H9 (cell line): ENCODE measurements around the gene FNDC3A. TPM values are rescaled to one million over a fixed set of nuclear protein-coding genes. Genes with fewer than 3 reads are reported as not detected.
A peak's percentile ranks its signal among the peaks of the same experiment; 100 is the strongest.

ENCODE experiments used
- DNase-seq: peaks from one replicate; pipeline ENCODE4 v3.0.0-alpha.2; 2017
- H2AFZ ChIP-seq: one replicate; pipeline ENCODE4 v1.6.1; 2013; ENCODE audit warnings: mild to moderate bottlenecking, low read length, control low read depth, moderate library complexity
- H2AK5ac ChIP-seq: 2 replicates; pipeline ENCODE4 v1.6.1; 2013; ENCODE audit warnings: low read length, control low read depth, mixed read lengths; ENCODE audit not compliant: insufficient read length
- H2BK120ac ChIP-seq: one replicate; pipeline ENCODE4 v1.6.1; 2013; ENCODE audit warnings: low read depth, mild to moderate bottlenecking, low read length, control low read depth, inconsistent platforms; ENCODE audit not compliant: poor library complexity, severe bottlenecking
- H2BK12ac ChIP-seq: 2 replicates; pipeline ENCODE4 v1.6.1; 2013; ENCODE audit warnings: low read length, control low read depth, mixed read lengths, low read depth; ENCODE audit not compliant: insufficient read length
- H2BK15ac ChIP-seq: 2 replicates; pipeline ENCODE4 v1.6.1; 2013; ENCODE audit warnings: low read depth, low read length, control low read depth
- H2BK20ac ChIP-seq: one replicate; pipeline ENCODE4 v1.6.1; 2013; ENCODE audit warnings: low read depth, mild to moderate bottlenecking, low read length, control low read depth, inconsistent platforms; ENCODE audit not compliant: poor library complexity, severe bottlenecking
- H2BK5ac ChIP-seq: 2 replicates; pipeline ENCODE4 v1.6.1; 2013; ENCODE audit warnings: low read length, control low read depth, mixed read lengths; ENCODE audit not compliant: insufficient read length
- H3K14ac ChIP-seq: 2 replicates; pipeline ENCODE4 v1.6.1; 2013; ENCODE audit warnings: low read length, control low read depth; ENCODE audit not compliant: insufficient read depth
- H3K18ac ChIP-seq: 2 replicates; pipeline ENCODE4 v1.6.1; 2013; ENCODE audit warnings: low read depth, mild to moderate bottlenecking, mixed read lengths, low read length, control low read depth; ENCODE audit not compliant: insufficient read length
- H3K23ac ChIP-seq: 2 replicates; pipeline ENCODE4 v1.6.1; 2013; ENCODE audit warnings: low read length, control low read depth, mixed read lengths, low read depth; ENCODE audit not compliant: insufficient read length
- H3K23me2 ChIP-seq: 2 replicates; pipeline ENCODE4 v1.6.1; 2013; ENCODE audit warnings: low read depth, mild to moderate bottlenecking, mixed read lengths, low read length, control low read depth; ENCODE audit not compliant: insufficient read length, poor library complexity, severe bottlenecking
- H3K27ac ChIP-seq: 2 replicates; pipeline ENCODE4 v1.5.1; 2013; ENCODE audit warnings: low read length, control low read depth, mixed read lengths, low read depth; ENCODE audit not compliant: insufficient read length
- H3K27me3 ChIP-seq: 2 replicates; pipeline ENCODE4 v1.6.1; 2013; ENCODE audit warnings: low read length, control low read depth, inconsistent platforms; ENCODE audit not compliant: insufficient read depth
- H3K4ac ChIP-seq: 2 replicates; pipeline ENCODE4 v1.6.1; 2013; ENCODE audit warnings: low read depth, mild to moderate bottlenecking, control low read depth, inconsistent platforms, low read length, moderate library complexity
- H3K4me1 ChIP-seq: 2 replicates; pipeline ENCODE4 v1.6.1; 2013; ENCODE audit warnings: low read length, control low read depth, inconsistent platforms; ENCODE audit not compliant: insufficient read depth
- H3K4me2 ChIP-seq: 2 replicates; pipeline ENCODE4 v1.6.1; 2013; ENCODE audit warnings: low read length, control low read depth, mixed read lengths; ENCODE audit not compliant: insufficient read length, insufficient read depth
- H3K56ac ChIP-seq: 2 replicates; pipeline ENCODE4 v1.6.1; 2013; ENCODE audit warnings: low read depth, mild to moderate bottlenecking, mixed read lengths, low read length, control low read depth; ENCODE audit not compliant: insufficient read length
- H3K79me1 ChIP-seq: 2 replicates; pipeline ENCODE4 v1.6.1; 2013; ENCODE audit warnings: low read depth, mild to moderate bottlenecking, moderate library complexity, low read length, control low read depth, inconsistent platforms; ENCODE audit not compliant: insufficient read depth, poor library complexity, severe bottlenecking
- H3K79me2 ChIP-seq: 2 replicates; pipeline ENCODE4 v1.6.1; 2013; ENCODE audit warnings: low read length, control low read depth, inconsistent platforms; ENCODE audit not compliant: insufficient read depth
- H3K9ac ChIP-seq: 2 replicates; pipeline ENCODE4 v1.6.1; 2013; ENCODE audit warnings: low read length, control low read depth, mixed read lengths; ENCODE audit not compliant: insufficient read length; ENCODE audit errors: extremely low read depth
- H3K9me3 ChIP-seq: one replicate; pipeline ENCODE4 v1.6.1; 2013; ENCODE audit warnings: low read depth, low read length, inconsistent platforms; ENCODE audit not compliant: control insufficient read depth
- H3T11ph ChIP-seq: one replicate; pipeline ENCODE4 v1.6.1; 2013; ENCODE audit warnings: mild to moderate bottlenecking, low read length, control low read depth, inconsistent platforms
- H4K20me1 ChIP-seq: one replicate; pipeline ENCODE4 v1.6.1; 2013; ENCODE audit not compliant: control insufficient read depth, insufficient read length, insufficient read depth
- H4K5ac ChIP-seq: 2 replicates; pipeline ENCODE4 v1.6.1; 2013; ENCODE audit warnings: low read depth, mild to moderate bottlenecking, mixed read lengths, low read length, control low read depth; ENCODE audit not compliant: insufficient read length
- H4K8ac ChIP-seq: replicated peaks from 2 replicates; pipeline ENCODE4 v1.6.1; 2013; ENCODE audit warnings: low read length, control low read depth, mixed read lengths, low read depth; ENCODE audit not compliant: insufficient read length
- H4K91ac ChIP-seq: 2 replicates; pipeline ENCODE4 v1.6.1; 2013; ENCODE audit warnings: low read depth, mild to moderate bottlenecking, moderate library complexity, mixed read lengths, low read length, control low read depth; ENCODE audit not compliant: insufficient read length
- H3K27ac Mint-ChIP-seq, 3 experiments: 2 replicates in 2 of 3; 3 replicates in 1 of 3; pipeline ENCODE4 v1.8.0; 2020 to 2021; ENCODE audit warnings: mixed read lengths in 3 of 3, mild to moderate bottlenecking in 1 of 3, moderate library complexity in 1 of 3
- H3K27me3 Mint-ChIP-seq: 2 replicates; pipeline ENCODE4 v1.8.0; 2021; ENCODE audit warnings: low read depth, mild to moderate bottlenecking, moderate library complexity, mixed read lengths
- H3K36me3 Mint-ChIP-seq, 3 experiments: 2 replicates in 2 of 3; 3 replicates in 1 of 3; pipeline ENCODE4 v1.8.0; 2020 to 2021; ENCODE audit warnings: low read depth in 3 of 3, mixed read lengths in 3 of 3; ENCODE audit not compliant: insufficient read depth in 1 of 3
- H3K4me1 Mint-ChIP-seq, 2 experiments: 2 replicates each; pipeline ENCODE4 v1.8.0; 2020; ENCODE audit warnings: mixed read lengths in 2 of 2
- H3K4me3 Mint-ChIP-seq, 2 experiments: 2 replicates in 1 of 2; 3 replicates in 1 of 2; pipeline ENCODE4 v1.8.0; 2020 to 2021; ENCODE audit warnings: mild to moderate bottlenecking in 2 of 2, mixed read lengths in 2 of 2, moderate library complexity in 1 of 2
- H3K9me3 Mint-ChIP-seq, 2 experiments: 2 replicates in 1 of 2; 3 replicates in 1 of 2; pipeline ENCODE4 v1.8.0; 2020; ENCODE audit warnings: mild to moderate bottlenecking in 2 of 2, mixed read lengths in 2 of 2, moderate library complexity in 1 of 2
- WGBS: extraction: QIAGEN DNeasy Blood & Tissue Kit; methylation state at CpG from one replicate; pipeline ENCODE4 v1.1.7; 2013; ENCODE audit warnings: missing lambda C conversion rate, low lambda C conversion rate, mixed read lengths; ENCODE audit not compliant: insufficient read length; ENCODE audit errors: extremely low coverage; 5-methylcytosine and 5-hydroxymethylcytosine counted together
- total RNA-seq: library from RNA; stranded (reverse); gene quantifications from 2 replicates; pipeline ENCODE4 v1.2.1, GENCODE V29; 2021
- TF ChIP-seq, protein P1 (sequence below): fragments of 200-600 bp; sonication (generic); conservative IDR thresholded peaks from 3 replicates; pipeline ENCODE4 v1.8.0; 2021; ENCODE audit warnings: antibody characterized with exemption, mild to moderate bottlenecking

The FNDC3A gene
- total RNA-seq, 1 experiment from 2014 or later: 27.4 TPM

DNA sequence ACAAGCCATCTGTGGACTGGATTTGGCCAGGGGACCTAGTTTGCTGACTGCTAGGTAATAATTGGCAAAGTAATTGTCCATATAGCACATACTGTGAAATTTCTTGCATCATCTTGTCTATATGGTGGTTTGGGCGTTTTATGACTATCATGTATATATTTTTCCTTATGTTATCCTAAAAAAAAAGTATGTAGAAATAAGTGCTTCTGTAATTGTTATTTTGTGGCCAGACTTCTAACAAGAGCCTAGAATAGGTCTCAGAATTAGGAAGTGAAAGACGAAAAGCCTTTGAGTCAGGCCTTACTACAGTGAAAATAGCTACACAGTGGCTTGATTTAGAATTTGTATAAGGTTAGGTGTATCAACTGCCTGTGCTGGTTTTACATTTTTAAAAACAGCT lies 4.2 kb downstream of the FNDC3A start:
- no peak overlapping the region for H3T11ph ChIP-seq
- H3K23ac ChIP-seq: no peak overlapping the region
- H3K27ac Mint-ChIP-seq: peak overlapping the region in 2 of 3 experiments; percentile 34 to 45; a peak in 2 of 7 replicates
- no peak overlapping the region for H2BK20ac ChIP-seq
- H3K27me3 ChIP-seq: no peaks in the 10 kb centered on the region
- TF ChIP-seq, protein P1, sequence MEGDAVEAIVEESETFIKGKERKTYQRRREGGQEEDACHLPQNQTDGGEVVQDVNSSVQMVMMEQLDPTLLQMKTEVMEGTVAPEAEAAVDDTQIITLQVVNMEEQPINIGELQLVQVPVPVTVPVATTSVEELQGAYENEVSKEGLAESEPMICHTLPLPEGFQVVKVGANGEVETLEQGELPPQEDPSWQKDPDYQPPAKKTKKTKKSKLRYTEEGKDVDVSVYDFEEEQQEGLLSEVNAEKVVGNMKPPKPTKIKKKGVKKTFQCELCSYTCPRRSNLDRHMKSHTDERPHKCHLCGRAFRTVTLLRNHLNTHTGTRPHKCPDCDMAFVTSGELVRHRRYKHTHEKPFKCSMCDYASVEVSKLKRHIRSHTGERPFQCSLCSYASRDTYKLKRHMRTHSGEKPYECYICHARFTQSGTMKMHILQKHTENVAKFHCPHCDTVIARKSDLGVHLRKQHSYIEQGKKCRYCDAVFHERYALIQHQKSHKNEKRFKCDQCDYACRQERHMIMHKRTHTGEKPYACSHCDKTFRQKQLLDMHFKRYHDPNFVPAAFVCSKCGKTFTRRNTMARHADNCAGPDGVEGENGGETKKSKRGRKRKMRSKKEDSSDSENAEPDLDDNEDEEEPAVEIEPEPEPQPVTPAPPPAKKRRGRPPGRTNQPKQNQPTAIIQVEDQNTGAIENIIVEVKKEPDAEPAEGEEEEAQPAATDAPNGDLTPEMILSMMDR: no peak
- no peaks in the 10 kb centered on the region for H3K79me1 ChIP-seq
- H2BK120ac ChIP-seq: no peak overlapping the region
- no peak overlapping the region for H4K8ac ChIP-seq
- peaks cover 6% of the 10 kb centered on the region; the same call in 1 of the 2 replicates for H3K4me1 ChIP-seq
- no peak overlapping the region for H3K9ac ChIP-seq
- H3K36me3 Mint-ChIP-seq: peaks cover 0 to 2% (median 0%) of the 10 kb centered on the region in 3 experiments; a peak in 1 of 7 replicates
- H3K18ac ChIP-seq: no peak overlapping the region
- H3K4me3 Mint-ChIP-seq: no peak overlapping the region
- no peaks in the 10 kb centered on the region for H3K9me3 ChIP-seq
- no peak overlapping the region for H3K14ac ChIP-seq
- H2AFZ ChIP-seq: no peak overlapping the region
- peaks cover 8% of the 10 kb centered on the region; the same call in 1 of the 2 replicates for H3K79me2 ChIP-seq
- H2BK5ac ChIP-seq: no peak overlapping the region
- no peak overlapping the region for H2AK5ac ChIP-seq
- no peaks in the 10 kb centered on the region for H3K27me3 Mint-ChIP-seq
- no peak overlapping the region for H2BK15ac ChIP-seq
- peak overlapping the region; percentile 39 for H3K27ac ChIP-seq
- H4K20me1 ChIP-seq: no peaks in the 10 kb centered on the region
- no peak overlapping the region for H4K91ac ChIP-seq
- H3K9me3 Mint-ChIP-seq: no peaks in the 10 kb centered on the region
- H4K5ac ChIP-seq: no peak overlapping the region
- H3K56ac ChIP-seq: no peak overlapping the region
- H3K23me2 ChIP-seq: peaks cover 8% of the 10 kb centered on the region
- H3K4me1 Mint-ChIP-seq: peaks cover 41 to 42% of the 10 kb centered on the region in 2 experiments
- no CpG with 5 or more reads among the region's 2 CpGs for WGBS
- H3K4me2 ChIP-seq: peak overlapping the region; percentile 86
- H3K4ac ChIP-seq: no peak overlapping the region
- no peak for DNase-seq
- H2BK12ac ChIP-seq: no peak overlapping the region
